GM10266 (cell line): Measurements from ENCODE around the gene MMP15.
"Not testable (repeated sequence)": the region's sequence is repeated elsewhere in the genome, so short reads cannot be mapped to it uniquely, and the experiment has no call there.

Experiments used
- DNase-seq: peaks from one replicate; pipeline ENCODE4 v3.0.0; 2012; ENCODE audit errors: extremely low spot score
- CTCF ChIP-seq: IDR thresholded peaks from 2 replicates; pipeline ENCODE4 v1.5.1; 2012; ENCODE audit warnings: mild to moderate bottlenecking, low read depth; ENCODE audit not compliant: control insufficient read depth, insufficient read depth; ENCODE audit errors: missing control alignments

Gene MMP15

GRCh38 chr16:58087209-58087913 lies 61.8 kb downstream of the MMP15 start:
- DNase-seq: no peak
- TF ChIP-seq CTCF: no peak

DNA sequence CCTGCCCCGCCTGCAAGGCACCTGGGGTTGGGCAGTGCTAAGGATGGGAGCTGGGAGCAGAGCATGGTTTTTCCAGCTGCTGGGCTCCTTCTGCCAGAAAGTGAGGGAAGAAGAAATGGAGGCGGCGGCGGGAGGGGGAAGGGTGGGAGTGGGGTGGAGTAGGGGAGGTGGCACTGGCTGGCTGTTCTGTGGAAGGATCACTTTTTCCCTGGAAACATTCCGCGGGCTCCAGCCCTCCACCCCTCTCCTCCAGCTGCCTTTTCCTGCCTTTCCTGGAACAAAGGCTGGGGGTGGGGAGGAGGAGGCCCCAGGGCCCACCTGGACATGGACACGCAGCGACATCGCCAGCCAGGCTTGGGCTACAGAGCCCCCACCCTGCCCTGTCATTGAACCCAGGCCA lies 62.5 kb downstream of the MMP15 start:
- no peak for DNase-seq
- TF ChIP-seq CTCF: no peak

DNA sequence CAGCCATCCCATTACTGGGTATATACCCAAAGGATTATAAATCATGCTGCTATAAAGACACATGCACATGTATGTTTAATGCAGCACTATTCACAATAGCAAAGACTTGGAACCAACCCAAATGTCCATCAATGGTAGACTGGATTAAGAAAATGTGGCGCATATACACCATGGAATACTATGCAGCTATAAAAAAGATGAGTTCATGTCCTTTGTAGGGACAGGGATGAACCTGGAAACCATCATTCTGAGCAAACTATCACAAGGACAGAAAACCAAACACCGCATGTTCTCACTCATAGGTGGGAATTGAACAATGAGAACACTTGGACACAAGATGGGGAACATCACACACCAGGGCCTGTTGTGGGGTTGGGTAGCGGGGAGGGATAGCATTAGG lies 64.8 kb downstream of the MMP15 start:
- DNase-seq: not testable (repeated sequence)

GRCh38 chr16:58094026-58094425 lies 68.5 kb downstream of the MMP15 start:
- no peak for TF ChIP-seq CTCF
- no peak for DNase-seq

- DNase-seq: no peak
Observed at GRCh38 chr16:58094791-58095574, 69.4 kb downstream of the MMP15 start.

GRCh38 chr16:58095575-58095960 lies 70.0 kb downstream of the MMP15 start:
- DNase-seq: not testable (repeated sequence)

More at GRCh38 chr16:58094791-58095574, 69.4 kb downstream of the MMP15 start:
- TF ChIP-seq CTCF: no peak

GRCh38 chr16:58096249-58096648 lies 70.7 kb downstream of the MMP15 start:
- TF ChIP-seq CTCF: no peak
- no peak for DNase-seq
